Measurements from ENCODE around the gene XPO5. TPM values are rescaled to one million over a fixed set of nuclear protein-coding genes. Genes with fewer than 3 reads are reported as not detected.
A peak's percentile ranks its signal among the peaks of the same experiment; 100 is the strongest.
"Not testable (repeated sequence)": the region's sequence is repeated elsewhere in the genome, so short reads cannot be mapped to it uniquely, and the experiment has no call there.

The XPO5 gene
- total RNA-seq, 1 donor from 2014 or later = 22.9 TPM

DNA sequence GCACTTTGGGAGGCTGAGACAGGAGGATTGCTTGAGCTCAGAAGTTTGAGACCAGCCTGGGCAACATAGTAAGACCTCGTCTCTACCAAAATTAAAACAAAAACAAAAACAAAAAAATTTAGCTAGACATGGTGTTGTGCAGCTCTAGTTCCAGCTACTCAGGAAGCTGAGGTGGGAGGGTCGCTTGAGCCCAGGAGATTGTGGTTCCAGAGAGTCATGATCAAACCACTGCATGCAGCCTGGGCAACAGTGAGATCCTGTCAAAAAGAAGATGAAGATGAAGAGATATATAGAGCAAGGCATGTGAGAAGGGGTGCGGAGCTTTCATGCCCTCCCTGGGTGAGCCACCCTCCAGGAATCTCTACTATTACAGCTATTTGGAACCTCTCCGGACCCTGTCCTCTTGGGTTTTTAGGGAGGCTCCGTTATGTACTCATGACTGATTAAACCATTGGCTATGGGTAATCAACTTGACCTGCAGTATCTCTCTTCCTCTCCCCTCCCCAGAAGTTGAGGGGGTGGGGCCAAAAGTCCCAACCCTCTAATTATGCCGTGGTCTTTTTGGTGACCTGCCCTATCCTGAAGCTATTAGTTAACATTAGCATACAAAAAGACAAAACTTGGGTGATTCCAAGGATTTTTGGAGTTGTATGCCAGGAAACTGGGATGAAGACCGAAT is 9.2 kb upstream of the XPO5 start:
- no peak for DNase-seq

- DNase-seq = no peak
Measured at GRCh38 chr6:43582911-43583310, 7.1 kb upstream of the XPO5 start.

DNA sequence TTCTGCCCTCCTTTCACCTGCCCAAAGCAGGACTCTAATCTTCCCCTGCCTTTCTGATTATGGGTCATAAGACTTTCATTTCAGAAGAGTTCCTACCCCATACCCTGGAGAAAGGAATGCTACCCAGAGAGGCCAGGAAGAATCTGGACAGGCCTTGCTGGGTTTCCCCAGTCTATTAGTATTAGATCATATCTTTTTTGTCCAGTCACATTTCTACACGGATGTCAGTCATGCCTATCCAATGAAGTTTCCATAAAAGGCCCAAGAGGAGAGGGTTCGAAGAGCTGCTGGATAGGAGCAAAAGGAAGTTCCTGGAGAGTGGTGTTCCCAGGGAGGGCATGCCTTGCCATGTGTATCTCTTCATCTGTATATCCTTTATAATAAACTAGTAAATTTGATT is 3.3 kb upstream of the XPO5 start:
- no peak for DNase-seq

DNA sequence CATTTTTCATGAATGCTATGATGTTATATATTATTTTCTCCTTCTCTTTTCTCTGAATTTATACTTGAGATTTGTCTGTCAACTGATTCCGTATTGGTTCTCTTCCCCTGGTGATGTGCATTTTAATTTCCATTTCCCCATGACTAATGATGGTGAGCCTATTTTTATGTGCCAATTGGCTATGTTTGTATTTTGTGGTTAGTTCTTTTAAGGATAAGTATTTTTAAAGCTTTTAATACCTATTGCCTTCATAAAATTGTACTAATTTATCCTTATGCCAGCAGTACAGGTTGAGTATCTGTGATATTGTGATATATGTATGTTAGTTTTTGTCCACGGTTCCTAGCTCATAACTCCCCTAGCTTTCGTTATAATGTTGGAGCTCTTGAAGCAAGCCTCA is 2.9 kb upstream of the XPO5 start:
- DNase-seq = no peak

- DNase-seq = peak; percentile 48
Measured at GRCh38 chr6:43575105-43575771, 600 bp downstream of the XPO5 start.

DNA sequence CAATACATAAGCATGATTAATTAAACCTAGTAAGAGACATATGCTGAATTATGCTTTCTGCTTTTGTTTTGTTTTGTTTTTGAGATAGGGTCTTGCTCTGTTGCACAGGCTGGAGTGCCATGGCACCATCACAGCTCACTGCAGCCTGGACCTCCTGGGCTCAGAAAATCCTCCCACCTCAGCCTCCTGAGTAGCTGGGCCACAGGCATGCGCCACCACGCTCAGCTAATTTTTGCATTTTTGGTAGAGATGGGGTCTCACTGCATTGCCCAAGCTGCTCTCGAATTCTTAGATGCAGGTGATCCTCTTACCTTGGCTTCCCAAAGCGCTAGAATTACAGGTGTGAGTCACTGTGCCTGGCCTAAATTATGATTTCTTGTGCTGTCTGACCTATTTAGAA is 3.8 kb downstream of the XPO5 start:
- no peak for DNase-seq

DNA sequence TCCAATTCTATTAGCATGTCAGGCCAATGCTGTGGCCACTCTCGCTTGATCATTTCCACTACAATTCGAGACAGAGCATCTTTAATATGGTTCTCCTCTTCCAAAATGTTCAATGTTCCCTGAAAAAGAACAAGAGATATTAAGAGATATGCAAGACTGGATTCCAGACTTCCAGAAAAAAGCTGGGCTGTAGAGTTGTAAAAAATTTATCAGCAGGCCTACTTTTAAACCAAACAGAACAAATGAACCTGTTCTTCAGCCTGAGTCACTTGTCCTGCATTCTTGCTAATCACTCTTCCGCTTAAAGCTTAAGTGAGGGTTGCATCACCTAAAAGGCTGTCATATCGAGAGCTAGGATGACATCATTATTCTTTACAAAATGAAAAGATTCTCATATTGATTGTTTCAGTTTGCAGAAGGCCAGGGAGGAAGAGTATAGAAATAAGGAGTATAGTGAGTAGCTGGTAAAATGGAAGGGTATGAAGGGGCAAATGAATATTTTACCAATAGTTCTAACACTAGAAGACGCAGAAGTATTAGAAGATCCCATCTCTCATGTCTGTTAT is 4.9 kb downstream of the XPO5 start:
- DNase-seq = no peak

DNA sequence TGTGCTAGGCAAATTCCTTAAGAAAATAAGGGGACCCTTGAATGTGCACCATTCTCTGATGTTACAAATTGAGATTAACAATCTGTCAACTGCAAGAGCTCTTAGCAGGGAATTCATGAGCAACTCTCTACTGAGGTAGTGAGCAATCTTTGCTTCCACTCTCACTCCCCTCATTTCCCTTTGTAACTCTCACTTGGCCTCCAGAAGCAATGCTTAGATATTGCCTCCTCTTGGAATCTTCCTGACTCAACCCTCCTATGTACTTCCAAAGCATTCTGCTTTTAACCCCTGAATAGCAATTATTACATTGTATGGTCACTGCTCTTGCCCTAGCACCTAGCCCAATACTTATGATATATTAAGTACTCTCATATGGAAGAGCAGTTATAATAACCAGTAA is 16.5 kb downstream of the XPO5 start:
- no peak for DNase-seq

GRCh38 chr6:43557620-43558019 is 18.2 kb downstream of the XPO5 start:
- not testable (repeated sequence) for DNase-seq

GRCh38 chr6:43547222-43547621 is 28.6 kb downstream of the XPO5 start:
- DNase-seq = no peak

GRCh38 chr6:43544461-43544860 is 31.4 kb downstream of the XPO5 start:
- no peak for DNase-seq

GRCh38 chr6:43541774-43542471 is 33.9 kb downstream of the XPO5 start:
- no peak for DNase-seq

GRCh38 chr6:43540507-43540906 is 35.3 kb downstream of the XPO5 start:
- no peak for DNase-seq

DNA sequence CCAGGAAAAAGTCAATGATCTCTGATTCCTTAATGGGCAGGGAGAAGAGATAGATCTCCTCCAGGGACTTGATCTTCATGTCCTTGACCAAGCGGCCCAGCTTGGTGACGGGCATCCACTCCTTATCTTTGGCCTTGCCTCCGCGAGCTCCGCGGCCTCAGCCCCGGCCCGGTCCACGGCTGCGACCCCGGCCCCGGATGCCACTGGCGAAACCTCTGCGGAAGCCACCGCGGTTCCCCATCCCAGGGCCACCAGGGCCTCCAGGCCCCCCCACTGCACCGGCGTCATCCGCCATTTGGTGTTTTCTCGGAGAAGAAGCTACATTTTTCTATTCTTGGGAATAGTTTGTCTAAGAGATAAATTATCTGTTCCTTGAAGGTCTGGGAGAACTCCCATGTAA is 36.4 kb downstream of the XPO5 start:
- not testable (repeated sequence) for DNase-seq

GRCh38 chr6:43538986-43539385 is 36.9 kb downstream of the XPO5 start:
- DNase-seq = not testable (repeated sequence)

DNA sequence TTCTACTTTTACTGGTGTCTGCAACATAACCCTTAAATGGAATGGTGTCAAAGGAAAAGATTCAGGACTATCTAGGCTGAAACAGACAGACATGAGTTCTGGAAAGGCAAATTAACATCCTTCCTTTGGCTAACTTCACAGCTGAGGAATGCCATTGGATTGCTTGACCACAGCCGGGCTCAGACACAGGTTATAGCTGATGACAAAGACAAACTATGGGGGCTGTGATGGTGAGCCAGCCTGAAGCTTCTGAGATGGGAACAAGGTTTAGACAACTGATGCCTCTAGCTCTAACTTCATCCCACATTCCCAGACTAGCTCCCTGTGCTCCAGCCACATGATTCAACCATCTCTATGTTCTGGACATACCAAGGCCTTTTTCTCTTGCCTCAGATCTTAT is 43.6 kb downstream of the XPO5 start:
- no peak for DNase-seq

DNA sequence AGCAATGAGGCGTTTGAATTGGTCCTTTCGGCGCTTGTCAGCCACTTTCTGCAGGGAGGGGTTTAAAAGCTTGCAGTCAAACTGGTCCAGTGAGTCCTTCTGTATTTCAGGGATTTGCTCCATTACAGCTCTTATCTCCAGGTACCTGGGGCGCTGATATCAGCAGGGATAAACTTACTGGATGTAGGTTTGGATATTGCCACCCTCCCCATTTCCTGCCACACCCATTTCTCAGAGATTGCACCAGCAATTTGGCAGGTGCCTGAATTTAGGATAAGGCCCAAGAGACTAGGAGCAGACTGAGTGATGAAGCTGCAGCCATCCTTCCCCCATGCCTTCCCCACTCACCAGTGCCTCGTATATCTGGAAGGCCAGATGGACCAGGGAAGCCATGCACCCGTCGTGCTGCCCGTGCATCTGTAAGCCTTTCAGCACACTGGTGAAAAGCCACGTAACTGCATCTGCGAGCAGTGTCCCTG is 51.3 kb downstream of the XPO5 start:
- no peak for DNase-seq

- no peak for DNase-seq
Measured at GRCh38 chr6:43523284-43523683, 52.6 kb downstream of the XPO5 start.

DNA sequence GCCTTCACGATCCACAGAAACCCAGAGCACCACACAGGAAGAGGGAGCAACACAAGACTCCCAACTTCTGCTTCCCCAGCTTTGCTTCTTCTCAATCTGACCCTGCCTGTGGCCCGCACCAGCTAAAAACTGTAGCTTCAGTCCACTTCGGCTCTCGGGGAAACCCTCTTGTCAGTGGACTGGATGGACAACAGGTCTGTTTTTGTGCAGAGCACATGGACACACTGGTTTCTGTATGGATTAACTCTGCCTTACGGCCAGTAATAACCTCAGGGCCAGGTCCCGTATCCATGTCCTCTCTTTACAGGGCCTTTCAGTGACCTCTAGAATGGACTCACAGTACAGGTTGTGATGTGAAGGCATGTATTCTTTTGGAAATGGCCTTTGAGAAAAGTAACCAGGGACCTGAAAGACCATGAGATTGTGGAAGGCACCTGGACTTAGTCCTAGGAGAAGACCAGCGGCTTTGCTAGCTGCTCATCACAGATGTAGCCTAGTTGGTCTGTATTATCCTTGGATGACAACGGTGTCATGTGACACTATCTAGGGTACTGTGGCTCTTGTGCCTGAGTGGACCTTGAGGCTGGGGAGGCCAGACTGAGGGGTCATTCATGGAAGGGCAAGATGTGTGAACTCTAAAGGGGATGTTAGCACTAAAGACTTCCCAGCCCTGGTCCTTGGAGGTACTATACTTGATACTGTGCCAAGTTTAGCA is 53.1 kb downstream of the XPO5 start:
- DNase-seq = no peak

- DNase-seq = no peak
Measured at GRCh38 chr6:43521836-43522235, 54.0 kb downstream of the XPO5 start.

- no peak for DNase-seq
Measured at GRCh38 chr6:43520097-43520496, 55.7 kb downstream of the XPO5 start.

Data from tongue (tissue), 2 donors.